Germinal center (tissue), 1 donor: ENCODE measurements around the gene PLPPR3.
A peak's percentile ranks its signal among the peaks of the same experiment; 100 is the strongest.

Source experiments
- DNase-seq: peaks from one replicate; pipeline ENCODE4 v3.0.0; 2012; ENCODE audit warnings: mixed read lengths, low spot score

PLPPR3 gene

GRCh38 chr19:797528-798414 lies 24.0 kb downstream of the PLPPR3 start:
- DNase-seq, result peak; percentile 96

DNA sequence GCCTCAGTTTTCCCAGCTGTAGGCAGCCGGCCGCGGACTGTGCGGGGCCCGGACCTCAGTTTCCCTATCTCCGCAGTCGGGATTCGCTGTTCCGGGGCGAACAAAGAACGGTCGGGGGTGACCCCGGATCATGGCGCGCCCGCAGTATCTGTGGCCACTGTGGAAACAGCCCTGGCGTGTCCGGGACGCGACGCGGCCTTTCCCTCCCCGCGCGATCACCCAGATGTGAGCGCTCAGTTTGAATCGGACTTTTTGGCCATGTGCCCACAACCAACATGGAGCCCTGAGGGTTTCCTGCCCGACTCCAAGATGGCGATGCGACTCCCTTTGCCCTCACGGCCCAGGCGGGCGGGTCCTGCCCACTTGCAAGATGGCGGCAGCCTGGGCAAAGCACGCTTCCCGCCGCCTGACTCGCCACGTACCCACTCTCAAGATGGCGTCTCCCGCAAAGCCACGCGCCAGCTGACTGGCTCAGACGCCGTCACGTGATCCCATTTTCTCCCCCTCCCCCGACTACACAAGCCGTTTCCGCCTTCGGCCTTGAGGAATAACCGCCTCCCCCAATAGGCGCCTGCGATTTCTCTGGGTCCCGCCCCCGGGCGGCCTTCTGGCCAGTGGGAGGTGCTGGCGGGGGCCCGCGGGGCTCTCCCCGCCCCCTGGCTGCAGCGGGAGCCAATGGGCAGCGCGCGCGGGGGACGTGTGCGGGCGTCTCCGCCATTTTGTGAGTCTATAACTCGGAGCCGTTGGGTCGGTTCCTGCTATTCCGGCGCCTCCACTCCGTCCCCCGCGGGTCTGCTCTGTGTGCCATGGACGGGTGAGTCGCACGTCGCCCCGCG lies 24.8 kb downstream of the PLPPR3 start, which contains the start of gene PTBP1:
PTBP1 (plus strand) TSS at position 761 of the 836 bp plus-strand sequence; CDS start at position 807, 46 bp downstream.
- DNase-seq, result peak; percentile 99

GRCh38 chr19:795691-796581 lies 25.8 kb downstream of the PLPPR3 start:
- no peak for DNase-seq

DNA sequence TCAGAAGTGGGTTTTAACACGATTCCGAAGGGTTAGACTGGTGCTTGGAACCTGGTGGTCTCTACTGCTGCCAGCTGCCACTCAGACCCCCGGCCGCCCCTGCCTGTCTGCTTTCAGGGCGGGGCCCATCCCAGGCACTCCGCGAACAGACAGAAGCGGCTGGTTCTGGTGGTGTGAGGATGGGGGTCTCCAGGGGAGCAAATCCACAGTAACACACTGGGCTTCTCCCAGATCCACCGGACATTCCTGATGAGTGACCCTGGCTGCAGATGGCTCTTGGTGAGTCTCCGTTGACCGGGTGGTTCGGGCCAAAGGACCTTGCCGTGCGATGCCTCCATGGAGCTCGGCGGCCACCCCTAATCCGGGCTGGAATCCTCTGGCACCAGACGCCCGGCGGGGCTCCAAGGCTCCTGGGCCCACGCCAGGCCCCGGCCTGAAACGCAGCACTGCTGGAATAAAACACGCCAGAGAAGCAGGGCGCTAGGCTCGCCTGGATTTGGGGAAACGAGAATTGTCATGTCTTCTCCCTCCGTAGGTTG lies 26.6 kb downstream of the PLPPR3 start:
- no peak for DNase-seq

- DNase-seq, result no peak
Measured at GRCh38 chr19:793806-794205, 27.9 kb downstream of the PLPPR3 start.

- no peak for DNase-seq
Measured at GRCh38 chr19:792306-792885, 29.4 kb downstream of the PLPPR3 start.

- DNase-seq, result no peak
Measured at GRCh38 chr19:791567-792305, 30.0 kb downstream of the PLPPR3 start.

GRCh38 chr19:791007-791566 lies 30.7 kb downstream of the PLPPR3 start:
- no peak for DNase-seq

- DNase-seq, result no peak
Measured at GRCh38 chr19:789701-790060, 32.1 kb downstream of the PLPPR3 start.

DNA sequence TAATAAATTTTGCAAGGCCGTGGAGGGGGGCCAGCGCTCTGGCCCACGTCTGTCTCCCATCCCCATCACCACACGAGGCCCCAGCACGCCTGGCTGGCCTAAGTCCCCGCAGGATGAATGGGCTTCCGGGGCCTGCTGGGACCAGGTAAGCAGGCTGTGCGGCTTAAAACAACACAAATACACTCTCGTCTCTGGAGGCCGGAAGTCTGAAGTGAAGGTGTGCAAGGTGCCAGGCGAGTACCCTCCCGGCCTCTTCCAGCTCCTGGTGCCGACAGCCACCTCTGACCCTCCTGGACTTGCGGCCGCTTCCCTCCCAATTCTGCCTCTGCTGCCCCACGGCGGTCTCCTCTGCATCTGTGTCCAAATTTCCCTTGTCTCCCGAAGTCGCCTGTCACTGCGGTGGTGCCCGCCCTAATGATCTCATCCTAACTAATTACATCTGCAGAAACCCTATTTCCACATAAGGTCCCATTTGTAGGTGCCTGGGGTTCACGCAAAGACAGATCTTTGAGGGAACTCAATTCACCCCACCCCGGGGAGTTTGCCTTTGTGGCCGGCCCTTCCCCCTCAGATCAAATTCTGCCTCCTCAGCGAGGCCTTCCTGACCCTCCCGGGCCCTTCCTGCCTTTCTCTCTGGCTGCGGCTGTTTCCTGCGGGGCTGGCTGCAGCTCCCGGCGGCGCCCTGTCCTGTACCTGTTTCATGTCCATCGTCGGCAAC lies 32.6 kb downstream of the PLPPR3 start:
- no peak for DNase-seq

DNA sequence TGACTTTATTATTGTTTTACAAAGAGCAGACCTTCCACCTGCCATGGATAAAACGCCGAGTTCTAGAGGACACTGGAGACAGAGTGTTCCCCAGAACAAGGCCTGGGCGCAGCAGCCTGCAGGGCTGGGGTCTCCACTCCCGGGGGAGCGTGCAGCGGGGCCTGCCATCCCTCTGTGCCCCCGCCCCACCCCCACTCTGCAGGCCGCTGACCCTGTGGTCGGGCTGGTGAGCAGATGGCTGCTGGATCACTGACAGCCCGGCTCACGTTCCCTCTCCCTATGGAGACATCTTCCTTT lies 33.1 kb downstream of the PLPPR3 start:
- no peak for DNase-seq

- DNase-seq, result no peak
Measured at GRCh38 chr19:787536-787935, 34.2 kb downstream of the PLPPR3 start.

DNA sequence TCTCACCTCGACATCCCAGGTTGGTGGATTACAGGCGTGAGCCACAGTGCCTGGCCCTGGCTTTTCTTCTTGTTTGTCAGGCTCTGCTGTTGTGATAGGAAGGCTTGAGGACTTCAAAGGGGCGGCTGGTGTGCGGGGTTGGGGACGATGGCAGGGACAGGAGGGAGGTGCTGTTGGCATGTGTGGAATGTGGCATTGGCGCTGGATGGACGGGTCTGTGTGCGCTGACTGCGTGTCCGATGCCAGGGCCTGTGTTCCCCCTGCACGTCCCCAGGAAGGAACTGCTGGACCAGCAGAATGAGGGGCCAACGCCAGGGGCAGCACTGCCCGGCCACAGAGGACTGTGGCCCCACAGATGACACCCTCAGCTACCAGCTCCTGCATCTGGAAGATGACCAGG lies 37.2 kb downstream of the PLPPR3 start:
- no peak for DNase-seq

DNA sequence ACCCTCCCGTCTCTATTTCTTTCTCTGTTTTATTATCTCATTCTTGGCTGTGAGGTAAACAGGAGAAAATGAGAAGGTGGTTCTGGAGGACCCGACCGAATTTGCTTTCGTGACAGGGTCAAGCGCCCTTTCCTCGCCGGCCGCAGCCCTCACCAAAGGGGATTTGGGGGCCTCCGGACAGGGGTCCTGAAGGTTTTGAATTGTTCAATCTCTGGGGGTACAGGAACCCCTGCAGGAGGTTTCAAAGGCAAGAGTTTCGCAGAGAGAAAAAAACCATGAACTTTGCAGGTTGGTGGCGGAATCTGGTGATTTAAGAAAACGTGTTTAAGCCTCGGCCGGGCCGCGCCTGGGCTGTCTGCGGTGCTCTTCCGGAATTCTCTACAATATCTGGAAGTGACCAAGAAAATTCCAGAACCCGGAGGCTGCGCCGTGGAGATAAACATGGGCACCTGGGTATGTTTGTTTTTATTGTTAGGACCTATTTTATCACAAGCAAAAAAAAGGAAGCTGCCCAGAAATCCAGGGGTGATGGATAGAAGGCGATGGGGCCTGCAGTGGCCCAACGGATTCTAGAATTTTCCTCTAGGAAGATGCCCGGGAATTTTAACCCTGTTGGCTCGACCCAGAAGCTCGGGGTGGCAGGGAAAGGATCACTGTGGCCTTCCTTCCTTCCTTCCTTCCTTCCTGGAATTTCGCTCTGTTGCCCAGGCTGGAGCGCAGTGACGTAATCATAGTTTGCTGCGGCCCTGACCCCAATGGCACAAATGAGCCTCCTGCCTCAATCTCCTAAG lies 38.7 kb downstream of the PLPPR3 start:
- DNase-seq, result no peak

DNA sequence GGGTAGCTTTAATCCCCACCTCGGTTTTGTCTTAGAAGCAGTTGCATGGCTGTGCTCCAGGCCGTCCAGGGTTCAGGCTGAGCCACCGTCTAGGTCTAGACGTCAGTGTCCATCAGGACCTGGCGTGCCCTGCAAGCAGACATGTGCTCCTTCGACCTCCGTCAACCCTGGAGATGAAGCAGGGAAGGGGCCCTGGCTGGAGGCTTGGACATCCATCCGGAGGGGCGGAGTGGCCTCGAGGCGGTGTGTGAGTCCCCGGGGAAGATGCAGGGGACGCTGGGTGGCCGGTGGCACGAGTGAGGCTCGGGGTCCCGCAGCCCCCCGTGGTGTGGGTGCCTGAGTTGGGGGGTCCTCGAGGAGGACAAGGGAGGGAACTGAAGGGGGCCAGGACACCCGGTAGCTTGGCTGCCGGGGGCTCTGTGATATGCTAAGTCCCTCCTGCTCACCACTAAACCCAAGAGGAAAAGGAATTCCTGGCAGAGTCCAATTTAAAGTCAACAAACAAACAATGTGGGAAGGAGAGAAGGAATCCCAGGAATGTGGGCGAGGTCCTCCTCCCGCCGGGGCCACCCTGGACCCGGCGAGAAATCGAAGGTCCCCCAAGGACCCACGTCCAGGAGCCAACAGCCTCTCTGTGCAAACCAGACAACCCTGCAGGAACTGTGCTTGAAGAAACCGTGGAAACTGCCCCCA lies 39.4 kb downstream of the PLPPR3 start:
- DNase-seq, result no peak

DNA sequence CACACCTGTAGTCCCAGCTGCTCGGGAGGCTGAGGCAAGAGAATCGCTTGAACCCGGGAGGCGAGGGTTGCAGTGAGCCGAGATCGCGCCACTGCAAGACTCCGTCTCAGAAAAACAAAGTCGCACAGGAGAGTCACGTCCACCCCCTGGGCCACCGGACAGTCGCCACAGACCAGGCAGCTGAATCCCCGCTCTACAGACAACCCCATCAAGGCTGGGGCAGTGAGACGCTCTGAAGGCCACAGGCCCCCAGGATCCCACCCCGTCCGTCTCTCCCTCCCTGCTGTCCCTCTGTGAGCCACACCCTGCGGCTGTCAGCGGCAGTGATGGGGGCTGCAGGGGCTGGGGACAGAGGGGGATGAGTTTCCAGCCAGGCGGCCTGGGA lies 40.0 kb downstream of the PLPPR3 start:
- DNase-seq, result no peak

- DNase-seq, result no peak
Measured at GRCh38 chr19:780935-781334, 40.8 kb downstream of the PLPPR3 start.

- no peak for DNase-seq
Measured at GRCh38 chr19:778910-779653, 42.7 kb downstream of the PLPPR3 start.
